Liver (tissue), 9 donors: ENCODE measurements around the gene OGFR. TPM values are rescaled to one million over a fixed set of nuclear protein-coding genes. Genes with fewer than 3 reads are reported as not detected.

Experiments
- DNase-seq: peaks from one replicate; pipeline ENCODE4 v3.0.0-alpha.2; 2017; ENCODE audit warnings: low spot score
- H3K27ac ChIP-seq, 2 donors: one replicate each; pipeline ENCODE4 v1.7.0; 2013; ENCODE audit warnings: inconsistent platforms in 2 of 2, low read length in 2 of 2, control low read depth in 1 of 2, low read depth in 1 of 2, mild to moderate bottlenecking in 1 of 2
- H3K27me3 ChIP-seq, 4 donors: one replicate each; pipeline versions ENCODE4 v1.6.1 to v1.7.0; 2013; ENCODE audit warnings: low read length in 3 of 4, inconsistent platforms in 1 of 4, mild to moderate bottlenecking in 1 of 4, moderate library complexity in 1 of 4; ENCODE audit not compliant: control insufficient read depth in 4 of 4, insufficient read depth in 4 of 4
- H3K36me3 ChIP-seq, 4 donors: one replicate each; pipeline versions ENCODE4 v1.6.1 to v1.7.0; 2013; ENCODE audit warnings: low read length in 3 of 4, mild to moderate bottlenecking in 3 of 4, low read depth in 1 of 4, moderate library complexity in 1 of 4; ENCODE audit not compliant: control insufficient read depth in 4 of 4, insufficient read depth in 3 of 4
- H3K4me1 ChIP-seq, 4 donors: one replicate each; pipeline versions ENCODE4 v1.6.1 to v1.7.0; 2013; ENCODE audit warnings: low read length in 3 of 4, mild to moderate bottlenecking in 3 of 4, moderate library complexity in 1 of 4; ENCODE audit not compliant: control insufficient read depth in 4 of 4, insufficient read depth in 4 of 4
- H3K4me3 ChIP-seq, 3 donors: one replicate each; pipeline versions ENCODE4 v1.6.1 to v1.7.0; 2013; ENCODE audit warnings: low read length in 3 of 3, control low read depth in 1 of 3, low read depth in 1 of 3, mild to moderate bottlenecking in 1 of 3
- H3K9ac ChIP-seq, 2 donors: one replicate each; pipeline ENCODE4 v1.7.0; 2013; ENCODE audit warnings: low read length in 2 of 2, mild to moderate bottlenecking in 2 of 2, moderate library complexity in 2 of 2, control low read depth in 1 of 2, low read depth in 1 of 2
- H3K9me3 ChIP-seq, 4 donors: one replicate each; pipeline versions ENCODE4 v1.6.1 to v1.7.0; 2013; ENCODE audit warnings: low read length in 3 of 4; ENCODE audit not compliant: control insufficient read depth in 4 of 4
- ATF3 ChIP-seq: IDR thresholded peaks from 2 replicates; pipeline ENCODE4 v1.6.1; 2016; ENCODE audit warnings: antibody characterized with exemption
- CTCF ChIP-seq: fragments of 150-350 bp; IDR thresholded peaks from 2 replicates; pipeline ENCODE4 v1.5.1; 2017; ENCODE audit warnings: improper control_type of control experiment, low read depth, low read length; ENCODE audit not compliant: missing input control
- EGR1 ChIP-seq, 2 donors: IDR thresholded peaks; 2 replicates each; pipeline ENCODE4 v1.6.1; 2016 to 2018; ENCODE audit warnings: antibody characterized with exemption in 2 of 2, low read depth in 2 of 2
- FOXA2 ChIP-seq: IDR thresholded peaks from 2 replicates; pipeline ENCODE4 v1.6.1; 2016; ENCODE audit warnings: antibody characterized with exemption
- GABPA ChIP-seq, 2 donors: IDR thresholded peaks in 1 of 2; conservative IDR thresholded peaks in 1 of 2; 2 replicates each; pipeline ENCODE4 v1.6.1; 2016; ENCODE audit warnings: antibody characterized with exemption in 2 of 2, mild to moderate bottlenecking in 1 of 2, moderate library complexity in 1 of 2
- HNF4A ChIP-seq, 2 donors: conservative IDR thresholded peaks; 2 replicates each; pipeline ENCODE4 v1.6.1; 2016; ENCODE audit warnings: antibody characterized with exemption in 2 of 2, mild to moderate bottlenecking in 2 of 2
- HNF4G ChIP-seq: IDR thresholded peaks from 2 replicates; pipeline ENCODE4 v1.6.1; 2016; ENCODE audit warnings: antibody characterized with exemption
- JUND ChIP-seq, 2 donors: IDR thresholded peaks; 2 replicates each; pipeline ENCODE4 v1.6.1; 2016; ENCODE audit warnings: antibody characterized with exemption in 2 of 2
- NR2F2 ChIP-seq: IDR thresholded peaks from 2 replicates; pipeline ENCODE4 v1.6.1; 2016; ENCODE audit warnings: antibody characterized with exemption
- RAD21 ChIP-seq, 2 donors: IDR thresholded peaks; 2 replicates each; pipeline ENCODE4 v1.6.1; 2016; ENCODE audit warnings: antibody characterized with exemption in 2 of 2, mild to moderate bottlenecking in 2 of 2
- RXRA ChIP-seq, 2 donors: IDR thresholded peaks; 2 replicates each; pipeline ENCODE4 v1.6.1; 2017 to 2018; ENCODE audit warnings: antibody characterized with exemption in 2 of 2, mild to moderate bottlenecking in 1 of 2
- SP1 ChIP-seq: IDR thresholded peaks from 2 replicates; pipeline ENCODE4 v1.6.1; 2018; ENCODE audit warnings: antibody characterized with exemption, mild to moderate bottlenecking
- TAF1 ChIP-seq: conservative IDR thresholded peaks from 2 replicates; pipeline ENCODE4 v1.6.1; 2016; ENCODE audit warnings: antibody characterized with exemption, mild to moderate bottlenecking
- YY1 ChIP-seq: IDR thresholded peaks from 2 replicates; pipeline ENCODE4 v1.6.1; 2016; ENCODE audit warnings: antibody characterized with exemption, mild to moderate bottlenecking
- ZBTB33 ChIP-seq: IDR thresholded peaks from 2 replicates; pipeline ENCODE4 v1.6.1; 2016; ENCODE audit warnings: antibody characterized with exemption
- WGBS: extraction: QIAGEN DNeasy Blood & Tissue Kit; methylation state at CpG from one replicate; pipeline ENCODE4 v1.1.7; 2013; 5-methylcytosine and 5-hydroxymethylcytosine counted together
- polyA plus RNA-seq, 2 donors: library from polyadenylated mRNA; stranded (reverse) in 1 of 2; unstranded in 1 of 2; fragments of 200-250 nt in 1 of 2; fragments of >200 nt in 1 of 2; fragmentation: Nextera tagmentation in 1 of 2; extraction: Ambion mirVana in 1 of 2; gene quantifications; one replicate each; pipeline versions ENCODE4 v1.2.1 to v1.2.3, GENCODE V29; 2013 to 2015
- total RNA-seq, 2 donors: library from RNA; depleted of rRNA; stranded (reverse); fragments of >200 nt; gene quantifications; one replicate each; pipeline ENCODE4 v1.2.3, GENCODE V29; 2014
- TF ChIP-seq, protein P1 (sequence below): IDR thresholded peaks from 2 replicates; pipeline ENCODE4 v1.6.1; 2016; ENCODE audit warnings: antibody characterized with exemption, mild to moderate bottlenecking
- TF ChIP-seq, protein P2 (sequence below): IDR thresholded peaks from 2 replicates; pipeline ENCODE4 v1.6.1; 2016; ENCODE audit warnings: antibody characterized with exemption
- donor health status: healthy.
- donor health status: healthy.
- donor health status: healthy.
- donor health status: healthy.
- donor health status: healthy.

The OGFR gene
- total and polyA plus RNA-seq, 4 donors: 5.9 to 59.4 (median 29.4) TPM

DNA sequence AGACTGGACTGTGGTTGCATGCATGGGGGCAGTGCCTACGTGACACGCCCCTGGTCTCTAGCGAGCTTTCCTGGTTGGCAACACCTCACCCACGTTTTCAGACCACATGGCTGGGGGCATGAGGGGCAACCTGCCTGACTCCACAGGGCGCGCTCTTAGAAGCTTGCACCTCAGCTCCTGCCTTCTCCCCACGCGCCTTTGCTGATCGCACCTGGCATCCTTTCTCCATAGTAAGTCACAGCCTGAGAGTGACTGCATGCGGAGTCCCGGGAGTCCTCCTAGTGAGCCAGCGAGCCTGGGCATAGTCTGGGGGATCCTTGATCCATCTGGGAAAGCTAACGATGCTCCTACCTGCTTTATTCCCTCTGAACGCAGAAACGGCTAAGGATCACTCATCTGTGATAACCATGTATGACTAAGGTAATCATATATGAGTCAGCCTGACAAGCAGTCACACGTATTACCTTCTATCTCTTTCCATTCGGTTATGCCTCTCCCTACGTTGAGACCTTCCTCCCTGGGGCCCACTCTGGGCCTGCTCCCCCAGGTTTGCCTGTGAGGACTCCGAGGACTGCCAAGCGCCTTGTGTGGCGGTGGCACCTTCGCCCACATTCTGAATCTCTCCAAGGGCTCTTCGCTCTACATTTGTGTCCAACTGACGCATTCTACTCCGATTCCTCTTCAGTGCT, 52.4 kb downstream of the OGFR start:
- no peak overlapping the region for H3K27ac ChIP-seq
- no peaks in the 10 kb centered on the region for H3K9me3 ChIP-seq
- H3K27me3 ChIP-seq: no peaks in the 10 kb centered on the region
- TF ChIP-seq RXRA (IDR thresholded peaks at IDR 0.05) (no peak), GABPA (IDR thresholded peaks at IDR 0.05 in 1 of 2, conservative IDR thresholded peaks at IDR 0.05 in 1 of 2) (no peak), ZBTB33 (no peak), YY1 (no peak), HNF4A (conservative IDR thresholded peaks at IDR 0.05) (no peak), FOXA2 (no peak), TAF1 (no peak), NR2F2 (no peak), JUND (IDR thresholded peaks at IDR 0.05) (no peak), SP1 (no peak), RAD21 (IDR thresholded peaks at IDR 0.05) (no peak), ATF3 (no peak), CTCF (no peak), EGR1 (IDR thresholded peaks at IDR 0.05; ENCODE audit: low read depth in 2 of 2) (no peak), HNF4G (no peak)
- TF ChIP-seq, protein P1, sequence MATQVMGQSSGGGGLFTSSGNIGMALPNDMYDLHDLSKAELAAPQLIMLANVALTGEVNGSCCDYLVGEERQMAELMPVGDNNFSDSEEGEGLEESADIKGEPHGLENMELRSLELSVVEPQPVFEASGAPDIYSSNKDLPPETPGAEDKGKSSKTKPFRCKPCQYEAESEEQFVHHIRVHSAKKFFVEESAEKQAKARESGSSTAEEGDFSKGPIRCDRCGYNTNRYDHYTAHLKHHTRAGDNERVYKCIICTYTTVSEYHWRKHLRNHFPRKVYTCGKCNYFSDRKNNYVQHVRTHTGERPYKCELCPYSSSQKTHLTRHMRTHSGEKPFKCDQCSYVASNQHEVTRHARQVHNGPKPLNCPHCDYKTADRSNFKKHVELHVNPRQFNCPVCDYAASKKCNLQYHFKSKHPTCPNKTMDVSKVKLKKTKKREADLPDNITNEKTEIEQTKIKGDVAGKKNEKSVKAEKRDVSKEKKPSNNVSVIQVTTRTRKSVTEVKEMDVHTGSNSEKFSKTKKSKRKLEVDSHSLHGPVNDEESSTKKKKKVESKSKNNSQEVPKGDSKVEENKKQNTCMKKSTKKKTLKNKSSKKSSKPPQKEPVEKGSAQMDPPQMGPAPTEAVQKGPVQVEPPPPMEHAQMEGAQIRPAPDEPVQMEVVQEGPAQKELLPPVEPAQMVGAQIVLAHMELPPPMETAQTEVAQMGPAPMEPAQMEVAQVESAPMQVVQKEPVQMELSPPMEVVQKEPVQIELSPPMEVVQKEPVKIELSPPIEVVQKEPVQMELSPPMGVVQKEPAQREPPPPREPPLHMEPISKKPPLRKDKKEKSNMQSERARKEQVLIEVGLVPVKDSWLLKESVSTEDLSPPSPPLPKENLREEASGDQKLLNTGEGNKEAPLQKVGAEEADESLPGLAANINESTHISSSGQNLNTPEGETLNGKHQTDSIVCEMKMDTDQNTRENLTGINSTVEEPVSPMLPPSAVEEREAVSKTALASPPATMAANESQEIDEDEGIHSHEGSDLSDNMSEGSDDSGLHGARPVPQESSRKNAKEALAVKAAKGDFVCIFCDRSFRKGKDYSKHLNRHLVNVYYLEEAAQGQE: no peak
- TF ChIP-seq, protein P2, sequence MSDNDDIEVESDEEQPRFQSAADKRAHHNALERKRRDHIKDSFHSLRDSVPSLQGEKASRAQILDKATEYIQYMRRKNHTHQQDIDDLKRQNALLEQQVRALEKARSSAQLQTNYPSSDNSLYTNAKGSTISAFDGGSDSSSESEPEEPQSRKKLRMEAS: no peak
- H3K36me3 ChIP-seq: peaks cover 2 to 16% (median 5%) of the 10 kb centered on the region in 4 donors
- H3K4me3 ChIP-seq: no peak overlapping the region
- no peak overlapping the region for H3K9ac ChIP-seq
- no peak for DNase-seq
- 95% methylated on average over 25 of the region's 25 CpGs for WGBS
- H3K4me1 ChIP-seq: peaks cover 7 to 14% (median 12%) of the 10 kb centered on the region in 4 donors
